ENCODE results near the gene RNF126. TPM values are rescaled to one million over a fixed set of nuclear protein-coding genes. Genes with fewer than 3 reads are reported as not detected.
A peak's percentile ranks its signal among the peaks of the same experiment; 100 is the strongest.
"Not testable (repeated sequence)": the region's sequence is repeated elsewhere in the genome, so short reads cannot be mapped to it uniquely, and the experiment has no call there.

RNF126 gene
- total RNA-seq, 6 experiments from 2014 or later, result 18.3 to 85.0 (median 28.8) TPM

DNA sequence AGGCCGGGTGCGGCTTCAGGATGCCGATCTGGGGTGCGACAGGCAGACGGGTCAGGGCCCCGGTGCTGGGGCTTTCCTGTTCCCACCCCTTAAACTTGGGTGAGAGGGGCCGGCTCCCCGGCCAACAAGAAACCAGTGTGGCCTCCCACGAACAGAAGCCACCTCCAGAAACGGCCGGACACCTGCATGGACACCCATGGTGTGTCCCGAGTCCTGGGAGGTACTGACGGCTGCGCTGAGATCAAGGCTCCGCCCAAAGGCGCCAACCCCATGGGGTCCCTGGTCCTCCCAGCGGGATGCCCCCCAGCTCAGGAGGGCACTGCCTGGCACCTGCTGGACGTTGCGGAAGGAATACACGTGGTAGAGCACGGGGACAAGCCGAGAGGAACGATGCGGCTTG is 41.2 kb downstream of the RNF126 start:
- H3K36me3 ChIP-seq, result peaks cover 0 to 52% (median 16%) of the 10 kb centered on the region in 4 donors

GRCh38 chr19:621191-621590 is 41.8 kb downstream of the RNF126 start:
- peaks cover 0 to 52% (median 16%) of the 10 kb centered on the region in 4 donors for H3K36me3 ChIP-seq
- H3K4me3 ChIP-seq; intact Hi-C loops (cut with DNase I); H3K4me1 ChIP-seq; H3K27ac ChIP-seq; H3K9me3 ChIP-seq; H3K27me3 ChIP-seq; ATAC-seq: not testable (repeated sequence)
- peak in 1 of 3 donors; percentile 47 for DNase-seq
- WGBS (ENCODE audit: insufficient coverage, low coverage, low lambda C conversion rate, missing lambda C conversion rate), result no CpG with 5 or more reads among the region's 48 CpGs

More for the DNA sequence above, 41.2 kb downstream of the RNF126 start:
- Histone ChIP-seq H3K4me1 (no peaks in the 10 kb centered on the region), H3K9me3 (no peaks in the 10 kb centered on the region), H3K27ac (no peak overlapping the region), H3K4me3 (no peak overlapping the region), H3K27me3 (no peaks in the 10 kb centered on the region)
- no peak for DNase-seq
- intact Hi-C loops (cut with DNase I), result no loop called here
- no CpG with 5 or more reads among the region's 24 CpGs for WGBS (ENCODE audit: insufficient coverage, low coverage, low lambda C conversion rate, missing lambda C conversion rate)
- TF ChIP-seq, protein P1, sequence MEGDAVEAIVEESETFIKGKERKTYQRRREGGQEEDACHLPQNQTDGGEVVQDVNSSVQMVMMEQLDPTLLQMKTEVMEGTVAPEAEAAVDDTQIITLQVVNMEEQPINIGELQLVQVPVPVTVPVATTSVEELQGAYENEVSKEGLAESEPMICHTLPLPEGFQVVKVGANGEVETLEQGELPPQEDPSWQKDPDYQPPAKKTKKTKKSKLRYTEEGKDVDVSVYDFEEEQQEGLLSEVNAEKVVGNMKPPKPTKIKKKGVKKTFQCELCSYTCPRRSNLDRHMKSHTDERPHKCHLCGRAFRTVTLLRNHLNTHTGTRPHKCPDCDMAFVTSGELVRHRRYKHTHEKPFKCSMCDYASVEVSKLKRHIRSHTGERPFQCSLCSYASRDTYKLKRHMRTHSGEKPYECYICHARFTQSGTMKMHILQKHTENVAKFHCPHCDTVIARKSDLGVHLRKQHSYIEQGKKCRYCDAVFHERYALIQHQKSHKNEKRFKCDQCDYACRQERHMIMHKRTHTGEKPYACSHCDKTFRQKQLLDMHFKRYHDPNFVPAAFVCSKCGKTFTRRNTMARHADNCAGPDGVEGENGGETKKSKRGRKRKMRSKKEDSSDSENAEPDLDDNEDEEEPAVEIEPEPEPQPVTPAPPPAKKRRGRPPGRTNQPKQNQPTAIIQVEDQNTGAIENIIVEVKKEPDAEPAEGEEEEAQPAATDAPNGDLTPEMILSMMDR (IDR thresholded peaks at IDR 0.05), result no peak
- TF ChIP-seq POLR2A (IDR thresholded peaks at IDR 0.05), result no peak
- no peak for ATAC-seq

GRCh38 chr19:620166-620862 is 42.7 kb downstream of the RNF126 start:
- Histone ChIP-seq H3K4me1 (no peaks in the 10 kb centered on the region), H3K27ac (no peak overlapping the region), H3K36me3 (peaks cover 0 to 47% (median 15%) of the 10 kb centered on the region in 4 donors), H3K4me3 (no peak overlapping the region), H3K27me3 (no peaks in the 10 kb centered on the region), H3K9me3 (no peaks in the 10 kb centered on the region)
- ATAC-seq (no peak), DNase-seq (peak in 1 of 3 donors; percentile 47)
- intact Hi-C loops (cut with DNase I), result no loop called here
- WGBS (ENCODE audit: insufficient coverage, low coverage, low lambda C conversion rate, missing lambda C conversion rate), result 91% methylated on average over 25 of the region's 51 CpGs
- TF ChIP-seq POLR2A (IDR thresholded peaks at IDR 0.05), result no peak
- TF ChIP-seq, protein P1 (IDR thresholded peaks at IDR 0.05), result no peak

GRCh38 chr19:619286-620002 is 43.6 kb downstream of the RNF126 start:
- H3K36me3 ChIP-seq, result peaks cover 0 to 39% (median 11%) of the 10 kb centered on the region in 4 donors
- no peak for TF ChIP-seq POLR2A (IDR thresholded peaks at IDR 0.05)
- TF ChIP-seq, protein P1 (IDR thresholded peaks at IDR 0.05), result no peak
- WGBS (ENCODE audit: insufficient coverage, low coverage, low lambda C conversion rate, missing lambda C conversion rate), result 88% methylated on average over 5 of the region's 47 CpGs

More at GRCh38 chr19:619286-620002, 43.6 kb downstream of the RNF126 start:
- Histone ChIP-seq H3K9me3 (no peaks in the 10 kb centered on the region), H3K27me3 (no peaks in the 10 kb centered on the region), H3K4me3 (no peak overlapping the region), H3K27ac (no peak overlapping the region), H3K4me1 (no peaks in the 10 kb centered on the region)
- intact Hi-C loops (cut with DNase I), result no loop called here
- ATAC-seq, result no peak
- DNase-seq, result peak in 1 of 3 donors; percentile 46
